Lower leg skin (tissue), 4 donors: Measurements from ENCODE around the gene MAMLD1. TPM values are rescaled to one million over a fixed set of nuclear protein-coding genes. Genes with fewer than 3 reads are reported as not detected.

Experiments
- DNase-seq, 2 donors: peaks; one replicate each; pipeline ENCODE4 v3.0.0-alpha.2; 2019; ENCODE audit warnings: low spot score in 2 of 2
- H3K4me3 ChIP-seq: fragments of 200-600 bp; sonication (generic); 2 replicates; pipeline ENCODE4 v1.5.1; 2017; ENCODE audit warnings: mild to moderate bottlenecking, low read depth; ENCODE audit not compliant: poor library complexity, severe bottlenecking
- CTCF ChIP-seq, 3 donors: fragments of 450-650 bp; IDR thresholded peaks; one replicate each; pipeline ENCODE4 v1.5.1; 2016; ENCODE audit warnings: antibody characterized with exemption in 3 of 3, mild to moderate bottlenecking in 3 of 3, moderate library complexity in 2 of 3
- POLR2A ChIP-seq, 2 donors: fragments of 450-650 bp; IDR thresholded peaks; one replicate each; pipeline ENCODE4 v1.6.1; 2016 to 2017; ENCODE audit warnings: antibody characterized with exemption in 2 of 2, mild to moderate bottlenecking in 1 of 2, moderate library complexity in 1 of 2
- WGBS, 2 donors: methylation state at CpG; one replicate each; pipeline ENCODE4 v1.1.5; 2018; 5-methylcytosine and 5-hydroxymethylcytosine counted together
- intact Hi-C: fragments of 100-400 bp; cut with DNase I; formaldehyde crosslinking; loops from one replicate; pipeline ENCODE4 v1.15.0; 2023; ENCODE audit warnings: low total_unique reads
- total RNA-seq, 4 donors: library from RNA; depleted of rRNA; stranded (reverse); fragments of >200 nt; gene quantifications; one replicate each; pipeline ENCODE4 v1.1.0, GENCODE V29; 2016

Gene MAMLD1
- total RNA-seq, 4 donors from 2014 or later: 1.9 to 3.2 (median 2.6) TPM

GRCh38 chrX:150460781-150461180 is 97.7 kb downstream of the MAMLD1 start:
- no peak overlapping the region for H3K4me3 ChIP-seq
- WGBS, 2 donors: 100% methylated on average over 1 of the region's 3 CpGs
- intact Hi-C loops: no loop called here
- DNase-seq: peak in 1 of 2 donors; percentile 77
- TF ChIP-seq POLR2A (IDR thresholded peaks at IDR 0.05) (no peak), CTCF (IDR thresholded peaks at IDR 0.05) (no peak)

DNA sequence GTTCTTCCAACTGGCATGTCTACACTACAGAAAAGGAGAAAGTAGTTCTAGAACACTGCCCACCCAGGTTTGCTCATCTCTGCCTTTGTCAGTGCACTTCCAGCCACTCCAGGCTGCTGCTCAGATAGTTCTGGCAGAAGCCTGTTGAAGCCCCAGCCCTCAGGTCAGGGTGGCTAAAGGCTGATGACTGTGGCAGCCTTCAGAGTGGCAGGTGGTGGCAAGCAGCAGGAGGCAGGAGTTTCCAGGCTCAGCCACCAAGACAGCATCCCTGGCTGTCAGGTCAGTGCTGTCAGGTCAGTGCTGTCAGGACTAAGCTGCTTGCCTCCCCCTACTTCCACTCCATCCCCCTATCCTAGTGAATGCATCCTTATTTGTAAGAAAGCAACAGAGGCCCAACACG is 100.4 kb downstream of the MAMLD1 start:
- H3K4me3 ChIP-seq: no peak overlapping the region
- TF ChIP-seq POLR2A (IDR thresholded peaks at IDR 0.05) (no peak), CTCF (IDR thresholded peaks at IDR 0.05) (no peak)
- peak in 1 of 2 donors; percentile 66 for DNase-seq
- WGBS, 2 donors: 52 to 100% methylated on average over 1 of the region's 1 CpG
- intact Hi-C loops: no loop called here

- DNase-seq: no peak
- H3K4me3 ChIP-seq: no peak overlapping the region
- TF ChIP-seq CTCF (IDR thresholded peaks at IDR 0.05) (no peak), POLR2A (IDR thresholded peaks at IDR 0.05) (no peak)
- intact Hi-C loops: no loop called here
- WGBS, 2 donors: 79 to 100% methylated on average over 6 of the region's 6 CpGs
These were observed 100.9 kb downstream of the MAMLD1 start for GRCh38 chrX:150464001-150464400.

DNA sequence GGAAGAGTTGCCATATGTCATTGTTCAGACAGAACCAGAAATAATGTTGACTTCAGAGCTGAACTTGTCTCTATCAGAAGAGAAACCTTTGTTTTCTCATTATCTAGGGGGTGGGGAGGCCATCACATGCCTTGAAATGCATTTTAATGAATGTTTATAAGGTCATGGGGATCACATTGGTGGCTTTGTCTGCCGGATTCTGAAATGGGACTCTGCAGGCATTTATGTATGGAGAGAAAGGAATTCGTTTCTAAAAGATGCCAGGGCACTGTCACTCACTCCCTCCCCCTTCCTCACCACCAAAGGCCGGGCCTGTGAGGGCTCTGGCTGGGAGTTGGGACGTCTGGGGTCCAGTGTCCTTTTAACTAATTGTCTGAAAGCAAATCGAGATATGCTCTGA is 102.2 kb downstream of the MAMLD1 start:
- TF ChIP-seq CTCF (IDR thresholded peaks at IDR 0.05) (no peak), POLR2A (IDR thresholded peaks at IDR 0.05) (no peak)
- WGBS, 2 donors: 54 to 94% methylated on average over 5 of the region's 5 CpGs
- no peak for DNase-seq
- intact Hi-C loops: no loop called here
- H3K4me3 ChIP-seq: no peak overlapping the region

- no peak for DNase-seq
- WGBS, 2 donors: 77 to 84% methylated on average over 12 to 15 of the region's 15 CpGs
- TF ChIP-seq POLR2A (IDR thresholded peaks at IDR 0.05): no peak
- no peak for TF ChIP-seq CTCF (IDR thresholded peaks at IDR 0.05)
- intact Hi-C loops: no loop called here
- H3K4me3 ChIP-seq: no peak overlapping the region
These were observed 103.0 kb downstream of the MAMLD1 start for GRCh38 chrX:150465881-150466775.
